SK-N-MC (cell line): Measurements from ENCODE around the gene TOMM7.

Source experiments
- EZH2 ChIP-seq: fragments of 200-600 bp; sonication (generic); IDR thresholded peaks from one replicate; pipeline ENCODE4 v1.6.1; 2017; ENCODE audit warnings: antibody characterized with exemption
- FOXP2 ChIP-seq: optimal IDR thresholded peaks from 2 replicates; pipeline ENCODE3; 2011; ENCODE audit warnings: mild to moderate bottlenecking, moderate library complexity; ENCODE audit not compliant: insufficient read depth; ENCODE audit errors: extremely low read length, control extremely low read depth
- POLR2AphosphoS5 ChIP-seq: IDR thresholded peaks from 2 replicates; pipeline ENCODE4 v1.6.1; 2012; ENCODE audit warnings: mild to moderate bottlenecking, low read depth, low read length, borderline replicate concordance

GRCh38 chr7:22864855-22865601 lies 42.4 kb upstream of the TOMM7 start:
- TF ChIP-seq POLR2AphosphoS5 (no peak), EZH2 (no peak), FOXP2 (no peak)
